HepG2 (cell line): ENCODE measurements around the gene KIAA0232. TPM values are rescaled to one million over a fixed set of nuclear protein-coding genes. Genes with fewer than 3 reads are reported as not detected.

ENCODE experiments used
- FOXK1 ChIP-seq: sonication (generic); formaldehyde crosslinking; IDR thresholded peaks from 2 replicates; pipeline ENCODE4 v1.4.0; 2020; ENCODE audit warnings: low read depth, missing genetic modification reagents, borderline replicate concordance
- GMEB2 ChIP-seq: IDR thresholded peaks from 2 replicates; pipeline ENCODE4 v1.6.1; 2016; ENCODE audit warnings: missing biosample characterization, missing genetic modification reagents, low read depth
- HINFP ChIP-seq: sonication (generic); formaldehyde crosslinking; IDR thresholded peaks from 2 replicates; pipeline ENCODE4 v1.4.0; 2020; ENCODE audit warnings: low read depth, mild to moderate bottlenecking, missing genetic modification reagents
- HNF1A ChIP-seq, 2 experiments: sonication (generic) in 1 of 2; formaldehyde crosslinking in 1 of 2; IDR thresholded peaks; 2 replicates each; pipeline versions ENCODE4 v1.4.0 to v1.6.1; 2016 to 2020; ENCODE audit warnings: borderline replicate concordance in 1 of 2, low read depth in 1 of 2, mild to moderate bottlenecking in 1 of 2, missing genetic modification reagents in 1 of 2
- KAT2B ChIP-seq: fragments of 150-350 bp; IDR thresholded peaks from 2 replicates; pipeline ENCODE4 v1.6.1; 2014; ENCODE audit warnings: low read depth, low read length, borderline replicate concordance
- MBNL3 ChIP-seq: fragments of 250-450 bp; sonication (Bioruptor Pico); conservative IDR thresholded peaks from 2 replicates; pipeline ENCODE4 v1.8.0; 2022; ENCODE audit warnings: mild to moderate bottlenecking, inconsistent platforms
- NCOA5 ChIP-seq: sonication (generic); formaldehyde crosslinking; IDR thresholded peaks from 2 replicates; pipeline ENCODE4 v1.4.0; 2020; ENCODE audit warnings: missing genetic modification reagents
- RBM22 ChIP-seq: fragments of 200-400 bp; formaldehyde crosslinking; optimal IDR thresholded peaks from 2 replicates; pipeline ENCODE3; 2017; ENCODE audit warnings: mild to moderate bottlenecking, low read length, moderate library complexity
- XRCC5 ChIP-seq: fragments of 200-400 bp; formaldehyde crosslinking; optimal IDR thresholded peaks from 2 replicates; pipeline ENCODE3; 2017; ENCODE audit warnings: mild to moderate bottlenecking, low read length
- ZNF121 ChIP-seq: sonication (generic); formaldehyde crosslinking; IDR thresholded peaks from 2 replicates; pipeline ENCODE4 v1.5.0; 2020; ENCODE audit warnings: mild to moderate bottlenecking, missing genetic modification reagents
- ZNF230 ChIP-seq: sonication (generic); formaldehyde crosslinking; IDR thresholded peaks from 2 replicates; pipeline ENCODE4 v1.4.0; 2020; ENCODE audit warnings: mild to moderate bottlenecking, missing genetic modification reagents
- ZNF644 ChIP-seq: IDR thresholded peaks from 2 replicates; pipeline ENCODE4 v1.6.1; 2016; ENCODE audit warnings: low read depth
- ZNF691 ChIP-seq: sonication (generic); formaldehyde crosslinking; IDR thresholded peaks from 2 replicates; pipeline ENCODE4 v1.4.0; 2020; ENCODE audit warnings: missing genetic modification reagents, low read depth, mild to moderate bottlenecking, borderline replicate concordance
- ZNF841 ChIP-seq: sonication (generic); formaldehyde crosslinking; IDR thresholded peaks from 2 replicates; pipeline ENCODE4 v1.8.1; 2023; ENCODE audit warnings: missing genetic modification reagents, borderline replicate concordance
- polyA plus RNA-seq, 8 experiments: library from polyadenylated mRNA; depleted of rRNA in 3 of 8; stranded (reverse) in 7 of 8; unstranded in 1 of 8; fragments of >200 nt; fragmentation: Illumina TruSeq in 4 of 8; extraction: Trizol in 4 of 8; gene quantifications; 2 replicates each; pipeline versions ENCODE4 v1.2.1 to v1.2.3, GENCODE V29; 2011 to 2016; ENCODE audit warnings: low read depth in 4 of 8, missing spikeins in 1 of 8, mixed read lengths in 1 of 8; ENCODE audit not compliant: insufficient read depth in 1 of 8
- total RNA-seq, 5 experiments: library from RNA; depleted of rRNA; stranded (reverse); fragments of >200 nt; fragmentation: Illumina TruSeq; extraction: Trizol; gene quantifications; 2 replicates each; pipeline ENCODE4 v1.2.3, GENCODE V29; 2016; ENCODE audit warnings: low read depth in 1 of 5
- TF ChIP-seq, protein P1 (sequence below): sonication (generic); formaldehyde crosslinking; conservative IDR thresholded peaks from 2 replicates; pipeline ENCODE4 v1.4.0; 2020; ENCODE audit warnings: missing genetic modification reagents
- TF ChIP-seq, protein P2 (sequence below): sonication (generic); formaldehyde crosslinking; IDR thresholded peaks from 2 replicates; pipeline ENCODE4 v1.8.0; 2022; ENCODE audit warnings: missing genetic modification reagents, low read depth, mild to moderate bottlenecking, borderline replicate concordance

Gene KIAA0232
- total and polyA plus RNA-seq, 2 of the 13 experiments (the other 11 are each of a cell fraction or from before 2014, with no cell fraction given), result 7.8 to 17.1 TPM

- TF ChIP-seq, protein P1, sequence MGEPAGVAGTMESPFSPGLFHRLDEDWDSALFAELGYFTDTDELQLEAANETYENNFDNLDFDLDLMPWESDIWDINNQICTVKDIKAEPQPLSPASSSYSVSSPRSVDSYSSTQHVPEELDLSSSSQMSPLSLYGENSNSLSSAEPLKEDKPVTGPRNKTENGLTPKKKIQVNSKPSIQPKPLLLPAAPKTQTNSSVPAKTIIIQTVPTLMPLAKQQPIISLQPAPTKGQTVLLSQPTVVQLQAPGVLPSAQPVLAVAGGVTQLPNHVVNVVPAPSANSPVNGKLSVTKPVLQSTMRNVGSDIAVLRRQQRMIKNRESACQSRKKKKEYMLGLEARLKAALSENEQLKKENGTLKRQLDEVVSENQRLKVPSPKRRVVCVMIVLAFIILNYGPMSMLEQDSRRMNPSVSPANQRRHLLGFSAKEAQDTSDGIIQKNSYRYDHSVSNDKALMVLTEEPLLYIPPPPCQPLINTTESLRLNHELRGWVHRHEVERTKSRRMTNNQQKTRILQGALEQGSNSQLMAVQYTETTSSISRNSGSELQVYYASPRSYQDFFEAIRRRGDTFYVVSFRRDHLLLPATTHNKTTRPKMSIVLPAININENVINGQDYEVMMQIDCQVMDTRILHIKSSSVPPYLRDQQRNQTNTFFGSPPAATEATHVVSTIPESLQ (CRISPR knock-in tag), result no peak
- TF ChIP-seq HINFP (CRISPR knock-in tag) (no peak), ZNF691 (CRISPR knock-in tag) (no peak), GMEB2 (no peak), ZNF841 (CRISPR knock-in tag) (no peak), NCOA5 (no peak), FOXK1 (CRISPR knock-in tag) (no peak), XRCC5 (no peak), MBNL3 (CRISPR knock-in tag) (no peak), RBM22 (no peak), KAT2B (no peak), HNF1A (IDR thresholded peaks at IDR 0.05; ENCODE audit: low read depth) (no peak), HNF1A (CRISPR knock-in tag; IDR thresholded peaks at IDR 0.05; ENCODE audit: borderline replicate concordance) (no peak), ZNF230 (CRISPR knock-in tag) (no peak), ZNF121 (CRISPR knock-in tag) (no peak), ZNF644 (CRISPR knock-in tag) (no peak)
- TF ChIP-seq, protein P2, sequence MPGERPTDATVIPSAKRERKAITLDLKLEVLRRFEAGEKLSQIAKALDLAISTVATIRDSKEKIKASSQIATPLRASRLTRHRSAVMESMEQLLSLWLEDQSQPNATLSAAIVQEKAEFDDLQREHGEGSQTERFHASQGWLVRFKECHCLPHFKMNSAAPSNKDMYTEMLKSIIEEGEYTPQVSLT, result no peak
Measured at GRCh38 chr4:6929812-6930464, 147.4 kb downstream of the KIAA0232 start (continued).
